Hepatocyte (in vitro differentiated cells): ENCODE data around the gene TRAPPC6A. TPM values are rescaled to one million over a fixed set of nuclear protein-coding genes. Genes with fewer than 3 reads are reported as not detected.

Experiments used
- DNase-seq: peaks from one replicate; pipeline ENCODE4 v3.0.0-alpha.2; 2016; ENCODE audit warnings: low spot score
- H2AFZ ChIP-seq: fragments of 200-600 bp; sonication (generic); 2 replicates; pipeline ENCODE4 v1.6.0; 2016; ENCODE audit warnings: antibody characterized with exemption, mild to moderate bottlenecking
- H3K27ac ChIP-seq: fragments of 200-600 bp; sonication (generic); 2 replicates; pipeline ENCODE4 v1.5.1; 2016; ENCODE audit warnings: mild to moderate bottlenecking
- H3K27me3 ChIP-seq: fragments of 200-600 bp; sonication (generic); 2 replicates; pipeline ENCODE4 v1.6.1; 2016
- H3K36me3 ChIP-seq: fragments of 200-600 bp; sonication (generic); replicated peaks from 2 replicates; pipeline ENCODE4 v1.5.1; 2016; ENCODE audit warnings: low read depth; ENCODE audit not compliant: insufficient read depth
- H3K4me1 ChIP-seq: fragments of 200-600 bp; sonication (generic); 2 replicates; pipeline ENCODE4 v1.5.1; 2016; ENCODE audit warnings: mild to moderate bottlenecking, moderate library complexity; ENCODE audit not compliant: insufficient read depth
- H3K4me2 ChIP-seq: fragments of 200-600 bp; sonication (generic); 2 replicates; pipeline ENCODE4 v1.6.0; 2016
- H3K4me3 ChIP-seq: fragments of 200-600 bp; sonication (generic); 2 replicates; pipeline ENCODE4 v1.5.1; 2016; ENCODE audit warnings: mild to moderate bottlenecking
- H3K79me2 ChIP-seq: fragments of 200-600 bp; sonication (generic); 2 replicates; pipeline ENCODE4 v1.6.0; 2017; ENCODE audit warnings: mild to moderate bottlenecking
- H3K9me2 ChIP-seq: fragments of 200-600 bp; sonication (generic); replicated peaks from 2 replicates; pipeline ENCODE4 v1.6.0; 2017; ENCODE audit warnings: mild to moderate bottlenecking; ENCODE audit not compliant: insufficient read depth
- H3K9me3 ChIP-seq: fragments of 200-600 bp; sonication (generic); 2 replicates; pipeline ENCODE4 v1.5.1; 2016; ENCODE audit warnings: low read depth, mild to moderate bottlenecking
- H4K20me1 ChIP-seq: fragments of 200-600 bp; sonication (generic); 2 replicates; pipeline ENCODE4 v1.6.0; 2016; ENCODE audit warnings: mild to moderate bottlenecking; ENCODE audit not compliant: insufficient read depth, poor library complexity, severe bottlenecking
- CTCF ChIP-seq: fragments of 200-600 bp; sonication (generic); IDR thresholded peaks from 2 replicates; pipeline ENCODE4 v1.5.1; 2016; ENCODE audit warnings: antibody characterized with exemption, mild to moderate bottlenecking; ENCODE audit not compliant: poor library complexity
- EZH2 ChIP-seq: fragments of 200-600 bp; sonication (generic); IDR thresholded peaks from 2 replicates; pipeline ENCODE4 v1.6.1; 2016; ENCODE audit warnings: antibody characterized with exemption, mild to moderate bottlenecking, borderline replicate concordance
- EZH2phosphoT487 ChIP-seq: fragments of 200-600 bp; sonication (generic); IDR thresholded peaks from one replicate; pipeline ENCODE4 v1.6.1; 2018; ENCODE audit warnings: antibody characterized with exemption, mild to moderate bottlenecking, low read depth, moderate library complexity; ENCODE audit not compliant: unreplicated experiment, severe bottlenecking
- WGBS: methylation state at CpG from one replicate; pipeline ENCODE4 v1.1.6; 2016; ENCODE audit warnings: low lambda C conversion rate; ENCODE audit errors: missing lambda C conversion rate; 5-methylcytosine and 5-hydroxymethylcytosine counted together
- polyA plus RNA-seq: library from polyadenylated mRNA; unstranded; fragments of >200 nt; fragmentation: Nextera tagmentation; extraction: Ambion mirVana; gene quantifications from 2 replicates; pipeline ENCODE4 v1.2.1, GENCODE V29; 2016
- total RNA-seq: library from RNA; depleted of rRNA; stranded (reverse); fragments of >200 nt; gene quantifications from 2 replicates; pipeline ENCODE4 v1.2.3, GENCODE V29; 2014

TRAPPC6A gene
- total and polyA plus RNA-seq, 2 experiments from 2014 or later = 25.7 to 60.1 TPM

- H3K27ac ChIP-seq = no peak overlapping the region
- no peaks in the 10 kb centered on the region for H3K9me3 ChIP-seq
- TF ChIP-seq EZH2phosphoT487 = no peak
- no peak for TF ChIP-seq EZH2
- TF ChIP-seq CTCF = no peak
- H3K9me2 ChIP-seq = no peaks in the 10 kb centered on the region
- no peak overlapping the region for H3K4me2 ChIP-seq
- H3K4me1 ChIP-seq = peaks cover 15% of the 10 kb centered on the region
- peaks cover 21% of the 10 kb centered on the region for H3K27me3 ChIP-seq
- H3K79me2 ChIP-seq = no peaks in the 10 kb centered on the region
- H2AFZ ChIP-seq = no peak overlapping the region
- H3K36me3 ChIP-seq = no peaks in the 10 kb centered on the region
- no peaks in the 10 kb centered on the region for H4K20me1 ChIP-seq
- 67% methylated on average over 4 of the region's 4 CpGs for WGBS
- no peak for DNase-seq
- H3K4me3 ChIP-seq = no peak overlapping the region
These were observed 27.2 kb downstream of the TRAPPC6A start for GRCh38 chr19:45150751-45151281.

- Histone ChIP-seq H3K27me3 (peaks cover 21% of the 10 kb centered on the region), H3K4me3 (no peak overlapping the region), H2AFZ (no peak overlapping the region), H3K79me2 (no peaks in the 10 kb centered on the region), H3K9me3 (no peaks in the 10 kb centered on the region), H3K27ac (no peak overlapping the region), H3K4me2 (no peak overlapping the region), H3K9me2 (no peaks in the 10 kb centered on the region), H3K4me1 (peaks cover 15% of the 10 kb centered on the region), H4K20me1 (no peaks in the 10 kb centered on the region), H3K36me3 (no peaks in the 10 kb centered on the region)
- no peak for DNase-seq
- TF ChIP-seq CTCF (no peak), EZH2 (no peak), EZH2phosphoT487 (no peak)
- WGBS = 92% methylated on average over 4 of the region's 4 CpGs
These were observed 27.9 kb downstream of the TRAPPC6A start for GRCh38 chr19:45150180-45150579.

- H3K27me3 ChIP-seq = peaks cover 21% of the 10 kb centered on the region
- no peak overlapping the region for H2AFZ ChIP-seq
- H3K36me3 ChIP-seq = no peaks in the 10 kb centered on the region
- H3K4me3 ChIP-seq = no peak overlapping the region
- 95% methylated on average over 9 of the region's 9 CpGs for WGBS
- H3K4me1 ChIP-seq = peaks cover 14% of the 10 kb centered on the region
- H3K9me2 ChIP-seq = no peaks in the 10 kb centered on the region
- H4K20me1 ChIP-seq = no peaks in the 10 kb centered on the region
- no peaks in the 10 kb centered on the region for H3K79me2 ChIP-seq
- H3K9me3 ChIP-seq = no peaks in the 10 kb centered on the region
- no peak overlapping the region for H3K27ac ChIP-seq
- no peak overlapping the region for H3K4me2 ChIP-seq
- DNase-seq = no peak
- no peak for TF ChIP-seq EZH2phosphoT487
- TF ChIP-seq EZH2 = no peak
These were observed 28.9 kb downstream of the TRAPPC6A start for GRCh38 chr19:45149129-45149528.

- H3K27me3 ChIP-seq = peaks cover 16% of the 10 kb centered on the region
- no peaks in the 10 kb centered on the region for H3K79me2 ChIP-seq
- 93% methylated on average over 17 of the region's 18 CpGs for WGBS
- no peaks in the 10 kb centered on the region for H4K20me1 ChIP-seq
- no peaks in the 10 kb centered on the region for H3K36me3 ChIP-seq
- H2AFZ ChIP-seq = no peak overlapping the region
- no peaks in the 10 kb centered on the region for H3K9me3 ChIP-seq
- peaks cover 5% of the 10 kb centered on the region for H3K4me1 ChIP-seq
- H3K27ac ChIP-seq = no peak overlapping the region
- H3K4me2 ChIP-seq = no peak overlapping the region
- H3K9me2 ChIP-seq = no peaks in the 10 kb centered on the region
- TF ChIP-seq EZH2 (no peak), CTCF (no peak), EZH2phosphoT487 (no peak)
- H3K4me3 ChIP-seq = no peak overlapping the region
- DNase-seq = no peak
These were observed 30.0 kb downstream of the TRAPPC6A start for GRCh38 chr19:45147835-45148676.
